NCI-H345 treated with DMSO at 0.1 percent for 48 hours (cell line): Measurements from ENCODE around the gene EML3.
"Not testable (repeated sequence)": the region's sequence is repeated elsewhere in the genome, so short reads cannot be mapped to it uniquely, and the experiment has no call there.

Source experiments
- DNase-seq: peaks from one replicate; lab custom pipeline; 2025; ENCODE audit not compliant: unreplicated experiment; lab: John Stamatoyannopoulos, UW

The EML3 gene, protein sequence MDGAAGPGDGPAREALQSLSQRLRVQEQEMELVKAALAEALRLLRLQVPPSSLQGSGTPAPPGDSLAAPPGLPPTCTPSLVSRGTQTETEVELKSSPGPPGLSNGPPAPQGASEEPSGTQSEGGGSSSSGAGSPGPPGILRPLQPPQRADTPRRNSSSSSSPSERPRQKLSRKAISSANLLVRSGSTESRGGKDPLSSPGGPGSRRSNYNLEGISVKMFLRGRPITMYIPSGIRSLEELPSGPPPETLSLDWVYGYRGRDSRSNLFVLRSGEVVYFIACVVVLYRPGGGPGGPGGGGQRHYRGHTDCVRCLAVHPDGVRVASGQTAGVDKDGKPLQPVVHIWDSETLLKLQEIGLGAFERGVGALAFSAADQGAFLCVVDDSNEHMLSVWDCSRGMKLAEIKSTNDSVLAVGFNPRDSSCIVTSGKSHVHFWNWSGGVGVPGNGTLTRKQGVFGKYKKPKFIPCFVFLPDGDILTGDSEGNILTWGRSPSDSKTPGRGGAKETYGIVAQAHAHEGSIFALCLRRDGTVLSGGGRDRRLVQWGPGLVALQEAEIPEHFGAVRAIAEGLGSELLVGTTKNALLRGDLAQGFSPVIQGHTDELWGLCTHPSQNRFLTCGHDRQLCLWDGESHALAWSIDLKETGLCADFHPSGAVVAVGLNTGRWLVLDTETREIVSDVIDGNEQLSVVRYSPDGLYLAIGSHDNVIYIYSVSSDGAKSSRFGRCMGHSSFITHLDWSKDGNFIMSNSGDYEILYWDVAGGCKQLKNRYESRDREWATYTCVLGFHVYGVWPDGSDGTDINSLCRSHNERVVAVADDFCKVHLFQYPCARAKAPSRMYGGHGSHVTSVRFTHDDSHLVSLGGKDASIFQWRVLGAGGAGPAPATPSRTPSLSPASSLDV

DNA sequence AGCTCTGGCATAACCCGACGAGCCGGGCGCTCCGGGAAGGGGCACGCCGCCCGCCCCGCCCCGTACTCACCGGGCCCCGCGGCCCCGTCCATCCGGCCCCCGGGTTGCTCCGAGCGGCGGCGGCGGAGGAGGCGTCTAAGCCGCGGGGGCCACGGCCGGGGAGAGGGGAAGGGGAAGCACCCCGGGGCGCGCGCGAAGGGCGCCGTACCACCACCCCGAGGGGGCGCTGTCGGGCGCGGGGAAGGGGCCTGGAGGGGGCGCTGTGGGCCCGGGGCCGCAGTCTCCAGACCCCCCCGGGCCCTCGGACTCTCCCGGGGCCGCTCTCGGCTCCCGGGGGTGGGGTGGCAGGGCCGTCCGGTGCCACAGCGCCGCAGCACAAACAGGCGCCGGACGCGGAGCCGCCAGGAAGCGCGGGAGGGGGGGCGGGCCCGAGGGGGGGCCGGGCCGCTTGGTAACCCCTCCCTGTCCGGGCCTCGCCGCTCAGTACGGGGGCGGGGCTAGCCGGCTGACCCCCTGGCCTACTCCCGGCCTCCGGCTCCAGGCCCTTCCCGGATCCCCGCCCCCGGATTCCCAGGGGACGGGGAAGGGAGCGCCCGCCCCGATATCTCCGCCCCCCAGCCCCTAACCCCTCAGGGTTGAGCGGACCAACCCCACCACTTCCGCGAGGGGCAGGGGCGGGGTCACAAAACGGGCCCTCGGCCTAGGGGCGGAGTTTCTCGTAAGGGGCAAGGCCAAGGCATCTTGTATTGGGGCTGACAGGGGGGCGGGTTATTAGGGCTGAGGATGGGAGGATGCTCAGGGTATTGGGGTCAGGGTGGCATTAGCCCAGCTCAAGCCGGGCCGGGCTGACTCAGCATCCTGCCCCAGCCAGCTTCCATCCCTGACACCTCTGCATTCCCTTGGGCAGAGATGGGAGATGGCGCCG lies at the start of gene EML3, which contains the start of gene ROM1:
Gene EML3, minus strand, starts transcription at position 410 of the 925 bp plus-strand sequence. Its CDS starts 318 bp downstream, at position 92.
Gene ROM1, plus strand, starts transcription at position 892 of the 925 bp plus-strand sequence. Its CDS starts 25 bp downstream, at position 917.
- peak; percentile 40 for DNase-seq

DNA sequence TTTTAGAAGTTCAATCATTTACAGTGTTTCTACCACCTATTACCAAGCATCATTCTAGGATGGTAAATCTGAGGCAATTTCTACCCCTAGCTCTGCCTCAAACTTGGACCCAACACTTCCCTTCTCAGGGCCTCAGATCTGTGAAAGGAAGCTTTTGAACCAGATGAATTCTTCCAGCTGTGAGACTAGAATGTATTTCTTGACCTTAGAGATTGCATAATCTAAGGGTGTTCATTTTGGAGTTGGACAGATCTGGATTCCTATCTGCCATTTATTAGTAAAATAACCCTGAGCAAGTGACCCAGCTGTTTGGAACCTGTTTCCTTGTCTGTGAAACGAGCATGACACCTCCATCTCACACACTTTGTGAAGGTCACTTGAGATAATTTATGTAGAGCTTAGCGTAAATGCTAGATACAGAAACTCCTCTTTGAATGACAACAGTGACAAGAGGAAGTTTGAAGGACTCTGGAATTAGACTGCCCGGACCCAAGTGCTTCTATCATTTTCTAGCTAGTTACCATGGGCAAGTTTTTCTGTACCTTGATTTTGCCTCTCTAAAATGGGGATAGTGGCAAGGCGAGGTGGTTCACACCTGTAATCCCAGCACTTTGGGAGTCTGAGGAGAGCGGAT lies 44.3 kb upstream of the EML3 start:
- DNase-seq: no peak

DNA sequence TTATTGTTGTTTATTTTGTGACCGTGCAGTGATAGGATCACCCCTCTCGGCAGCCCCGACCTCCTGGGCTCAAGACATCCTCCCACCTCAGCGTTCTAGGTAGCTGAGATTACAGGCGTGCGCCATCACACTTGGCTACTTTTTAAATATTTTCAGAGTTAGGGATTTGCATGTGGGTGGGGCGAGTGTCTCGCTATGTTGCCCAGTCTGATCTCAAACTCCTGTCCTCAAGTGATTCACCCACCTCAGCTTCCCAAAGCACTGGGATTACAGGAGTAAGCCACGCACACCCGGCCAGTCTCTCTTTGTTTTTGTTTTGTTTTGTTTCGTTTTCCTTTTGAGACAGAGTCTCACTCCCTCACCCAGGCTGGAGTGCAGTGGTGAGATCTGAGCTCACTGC lies 41.7 kb upstream of the EML3 start:
- DNase-seq: no peak

DNA sequence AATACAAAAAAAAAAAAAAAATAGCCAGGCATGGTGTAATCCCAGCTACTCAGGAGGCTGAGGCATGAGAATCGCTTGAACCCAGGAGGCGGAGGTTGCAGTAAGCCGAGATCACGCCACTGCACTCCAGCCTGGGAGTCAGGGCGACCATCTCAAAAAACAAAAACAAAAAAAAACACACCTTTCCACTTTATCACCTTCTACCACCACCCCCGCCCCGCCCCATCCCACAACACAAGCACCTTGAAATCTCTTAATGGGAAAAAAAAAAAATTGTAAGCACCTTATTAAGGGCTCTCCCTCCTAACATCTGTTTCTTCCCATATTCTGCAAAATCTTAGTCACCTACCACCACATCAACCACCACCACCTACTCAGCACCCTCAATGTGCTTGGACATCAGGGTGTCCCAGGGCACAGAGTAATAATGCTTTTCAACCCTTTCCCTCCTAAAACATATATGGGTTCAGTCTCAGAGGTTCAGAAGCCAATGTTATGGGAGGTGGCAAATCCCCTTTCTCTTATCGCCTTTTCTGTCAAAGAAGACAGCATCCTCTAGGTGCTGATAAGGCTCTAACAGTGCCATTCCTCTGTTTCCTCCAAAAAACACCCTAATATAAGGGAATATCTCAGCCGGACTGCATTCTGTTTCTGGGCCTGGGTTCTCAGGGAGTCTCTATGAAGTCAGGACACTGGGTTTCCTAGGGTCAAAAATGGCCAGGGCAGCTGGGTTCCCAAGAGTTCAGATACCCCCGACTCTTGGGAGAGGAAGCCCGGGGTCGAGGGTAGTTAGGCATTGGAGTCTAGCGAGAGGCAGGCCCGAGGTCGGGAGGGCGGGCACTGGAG lies 39.8 kb upstream of the EML3 start:
- no peak for DNase-seq

DNA sequence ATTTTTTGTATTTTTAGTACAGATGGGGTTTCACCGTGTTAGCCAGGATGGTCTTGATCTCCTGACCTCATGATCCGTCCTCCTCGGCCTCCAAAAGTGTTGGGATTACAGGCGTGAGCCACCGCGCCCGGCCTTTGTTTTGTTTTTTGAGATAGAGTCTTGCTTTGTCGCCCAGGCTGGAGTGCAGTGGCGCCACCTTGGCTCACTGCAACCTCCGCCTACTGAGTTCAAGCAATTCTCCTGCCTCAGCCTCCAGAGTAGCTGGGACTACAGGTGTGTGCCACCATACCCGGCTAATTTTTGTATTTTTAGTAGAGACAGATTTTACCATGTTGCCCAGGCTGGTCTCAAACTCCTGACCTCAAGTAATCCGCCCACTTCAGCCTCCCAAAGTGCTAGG lies 37.7 kb upstream of the EML3 start:
- DNase-seq: not testable (repeated sequence)

DNA sequence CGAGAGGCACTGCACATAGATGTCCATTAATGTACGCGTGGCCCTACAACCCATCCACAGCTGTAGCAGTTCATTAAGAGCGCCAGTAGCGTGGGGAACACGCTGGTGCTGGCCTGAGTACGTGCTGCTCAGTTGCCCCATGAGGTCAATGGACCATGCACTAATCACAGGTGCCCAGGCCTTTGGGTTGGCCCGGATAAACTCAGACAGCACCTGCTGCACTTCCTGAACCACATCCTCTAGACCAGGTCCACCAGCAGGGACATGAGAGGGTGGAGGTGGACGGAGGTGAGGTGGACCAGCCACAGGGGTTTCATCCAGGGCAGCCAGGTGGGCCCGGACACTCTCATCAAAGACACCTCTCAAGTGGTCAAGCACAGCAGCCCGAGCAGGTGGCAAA lies 36.9 kb upstream of the EML3 start:
- DNase-seq: no peak

DNA sequence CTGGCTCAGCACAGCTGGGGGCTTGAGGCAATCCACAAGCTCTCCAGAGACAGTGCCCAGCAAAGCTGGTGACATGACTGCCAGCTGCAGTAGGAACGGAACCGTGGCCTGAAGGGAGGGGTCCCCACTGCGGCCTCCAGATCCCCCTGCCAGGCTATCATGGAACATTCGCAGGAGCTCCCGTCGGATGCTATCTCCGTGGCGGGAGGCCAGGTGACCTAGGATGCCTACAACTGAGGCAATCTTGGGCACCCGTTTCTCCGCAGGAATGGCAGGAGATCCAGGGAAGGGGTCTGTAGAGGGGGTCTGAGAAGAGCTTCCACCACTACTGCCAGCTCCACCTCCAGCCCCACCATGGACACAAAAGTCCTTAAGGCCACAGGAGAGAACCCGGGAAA lies 36.4 kb upstream of the EML3 start:
- DNase-seq: no peak

DNA sequence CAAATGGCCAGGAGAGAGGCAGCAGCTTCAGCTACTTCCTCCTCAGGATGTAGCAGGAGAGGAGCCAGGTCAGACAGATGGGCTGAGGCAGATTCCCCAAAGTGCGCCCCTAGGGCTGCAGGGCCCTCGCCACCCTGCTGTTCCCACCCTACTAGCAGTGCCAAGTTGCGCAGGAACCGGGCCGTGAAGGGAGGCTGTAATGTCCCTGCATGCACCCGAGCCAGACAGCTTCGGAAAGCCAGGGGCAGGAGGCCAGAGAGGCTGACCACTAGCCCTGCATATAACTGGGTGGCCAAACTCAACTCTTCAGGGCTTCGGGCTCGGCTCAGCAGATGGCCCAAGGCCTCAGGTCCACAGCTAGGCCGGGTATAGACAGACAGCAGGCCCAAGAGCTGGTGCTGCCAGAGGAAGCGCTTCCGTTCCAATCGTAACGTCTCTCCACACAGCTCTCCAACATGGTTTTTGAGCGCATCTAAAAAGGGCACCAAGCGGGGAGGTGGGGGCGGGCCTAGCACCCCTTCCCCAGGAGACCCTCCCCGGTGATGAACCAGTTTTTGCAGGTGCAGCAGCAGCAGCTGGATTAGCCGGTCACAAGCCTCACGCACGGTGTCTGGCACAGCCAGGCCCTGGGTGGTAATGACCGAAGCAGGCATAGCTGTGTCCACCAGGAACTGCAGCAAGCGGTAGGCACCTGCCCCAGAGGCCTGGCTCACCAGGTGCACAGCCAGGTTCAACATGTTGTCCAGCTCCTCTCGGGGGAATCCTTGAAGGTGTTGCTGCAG lies 35.8 kb upstream of the EML3 start:
- DNase-seq: no peak

DNA sequence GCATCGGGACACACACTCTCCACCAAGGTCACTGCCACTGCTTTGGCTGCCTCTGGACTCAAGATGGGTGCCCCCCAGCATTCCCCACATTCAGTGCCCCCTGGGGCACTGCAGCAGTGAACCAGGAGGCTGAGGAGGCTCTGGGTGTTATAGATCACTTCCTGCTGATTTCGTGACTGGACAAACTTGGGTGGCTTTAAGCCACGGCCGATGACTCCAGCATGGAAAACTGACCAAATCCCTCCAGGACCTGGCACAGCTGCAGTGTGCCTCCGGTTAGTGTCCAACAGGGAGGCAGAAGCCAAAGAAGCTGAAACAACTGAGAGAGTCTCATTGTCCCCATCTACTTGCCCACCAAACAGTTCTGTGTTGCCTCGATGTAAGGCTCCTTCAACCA lies 35.0 kb upstream of the EML3 start:
- no peak for DNase-seq

DNA sequence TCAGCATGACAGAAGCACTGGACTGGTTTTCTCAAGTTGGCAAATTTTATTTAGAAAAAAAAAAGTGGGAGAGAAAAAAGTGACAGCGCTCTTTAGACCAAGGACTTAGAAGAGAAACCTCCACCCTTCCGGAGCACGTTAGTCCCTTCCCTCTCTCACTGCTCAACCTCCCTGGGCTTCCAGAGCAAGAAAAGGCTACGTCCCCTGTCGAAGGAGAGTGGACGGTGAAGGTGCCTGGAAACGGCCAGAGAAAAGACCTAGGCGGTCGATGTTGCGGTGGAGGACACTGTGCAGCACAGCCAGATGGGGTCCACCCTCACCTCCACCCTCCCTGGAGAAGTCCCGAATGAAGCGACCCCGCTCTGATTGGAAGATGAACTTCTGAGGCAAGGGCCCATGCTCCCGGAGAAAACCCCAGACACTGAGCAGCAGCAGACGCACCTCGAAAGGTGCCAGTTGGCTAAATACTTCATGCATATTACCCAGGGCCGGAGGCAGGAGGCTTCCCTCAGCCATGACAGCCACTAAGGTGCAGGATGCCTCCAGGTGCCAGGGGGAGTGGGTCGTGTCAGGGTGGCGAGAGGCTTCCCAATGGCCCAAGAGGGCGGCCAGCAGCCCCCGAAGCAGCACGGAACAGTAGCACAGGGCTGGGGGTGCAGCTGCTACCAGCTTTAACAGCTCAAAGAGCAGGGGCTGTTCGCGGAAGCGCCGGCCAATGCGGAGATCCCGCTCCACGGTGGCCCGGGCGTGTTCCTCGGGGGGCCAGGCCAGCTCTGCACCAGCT lies 34.4 kb upstream of the EML3 start:
- DNase-seq: no peak

DNA sequence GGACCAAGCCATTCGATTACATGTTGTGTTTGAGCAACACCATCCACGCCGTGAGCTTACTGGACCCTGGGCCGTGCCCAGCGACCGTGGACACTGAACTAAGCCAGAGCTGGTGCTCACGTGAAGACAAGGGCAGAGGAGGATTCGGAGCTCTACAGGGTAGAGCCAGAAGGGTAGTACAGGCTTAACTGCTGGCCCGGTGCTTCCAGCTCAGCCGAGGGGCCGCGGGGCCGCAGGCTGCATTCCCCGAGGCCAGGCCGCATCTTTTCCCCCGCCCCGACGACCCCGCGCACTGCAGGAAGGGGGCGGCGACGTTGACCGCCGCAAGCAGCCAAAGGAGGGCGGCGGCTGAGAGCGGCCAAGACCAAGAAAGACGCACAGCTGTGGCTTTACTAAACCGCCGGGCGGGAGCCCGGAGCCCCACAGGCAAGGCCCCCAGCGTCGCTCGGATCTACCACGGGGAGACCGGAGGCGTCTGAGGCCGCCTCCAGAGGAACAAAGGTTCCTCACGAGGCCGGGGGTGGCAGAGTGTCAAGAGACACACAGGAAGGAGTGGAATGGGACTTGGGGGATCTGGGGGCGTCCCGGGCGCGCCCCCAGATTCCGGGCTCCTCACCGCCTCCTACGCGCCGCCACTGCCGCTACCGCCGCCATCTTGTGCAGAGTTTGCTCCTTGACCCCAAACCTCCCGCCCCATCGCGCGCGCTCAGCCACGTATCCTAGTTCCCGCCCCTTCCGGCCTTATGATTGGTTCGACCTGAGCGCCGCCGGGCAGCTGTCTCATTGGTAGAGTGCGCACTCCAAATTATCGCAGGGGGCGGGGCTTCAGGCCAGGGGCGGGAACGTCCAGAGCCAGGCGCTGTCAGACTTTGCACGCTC lies 33.6 kb upstream of the EML3 start, which contains the start of gene GANAB:
Gene GANAB, minus strand, starts transcription at position 668 of the 879 bp plus-strand sequence. Its CDS starts 14 bp downstream, at position 654.
- DNase-seq: peak; percentile 97

DNA sequence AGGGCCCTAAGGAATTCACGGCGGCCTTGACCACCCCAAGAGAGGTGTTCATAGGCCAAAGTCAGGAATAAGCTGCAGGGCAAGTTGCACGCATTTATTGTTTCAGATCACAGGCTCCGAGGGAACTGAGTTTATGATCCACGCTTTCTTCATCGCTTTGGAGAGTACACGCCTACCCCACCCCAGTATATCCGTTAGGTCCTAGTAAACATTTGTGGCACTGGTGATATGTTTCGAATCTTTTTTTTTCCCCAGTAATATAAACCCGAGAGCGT lies 33.0 kb upstream of the EML3 start:
- no peak for DNase-seq

DNA sequence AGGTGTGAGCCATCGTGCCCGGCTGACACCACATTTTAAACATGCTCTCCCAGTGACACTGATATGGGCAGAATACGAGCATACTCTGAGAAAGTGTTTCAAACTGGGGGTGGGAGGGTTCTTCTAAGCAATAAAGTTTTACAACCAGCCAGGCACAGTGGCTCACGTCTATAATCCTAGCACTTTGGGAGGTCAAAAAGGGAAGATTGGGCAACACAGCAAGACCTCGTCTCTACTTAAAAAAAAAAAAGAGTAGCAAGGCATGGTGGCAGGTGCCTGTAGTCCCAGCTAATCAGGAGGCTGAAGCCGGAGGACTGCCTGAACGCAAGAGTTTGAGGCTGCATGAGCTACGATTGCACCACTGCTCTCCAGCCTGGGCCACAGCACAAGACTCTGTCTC lies 31.6 kb upstream of the EML3 start:
- no peak for DNase-seq

DNA sequence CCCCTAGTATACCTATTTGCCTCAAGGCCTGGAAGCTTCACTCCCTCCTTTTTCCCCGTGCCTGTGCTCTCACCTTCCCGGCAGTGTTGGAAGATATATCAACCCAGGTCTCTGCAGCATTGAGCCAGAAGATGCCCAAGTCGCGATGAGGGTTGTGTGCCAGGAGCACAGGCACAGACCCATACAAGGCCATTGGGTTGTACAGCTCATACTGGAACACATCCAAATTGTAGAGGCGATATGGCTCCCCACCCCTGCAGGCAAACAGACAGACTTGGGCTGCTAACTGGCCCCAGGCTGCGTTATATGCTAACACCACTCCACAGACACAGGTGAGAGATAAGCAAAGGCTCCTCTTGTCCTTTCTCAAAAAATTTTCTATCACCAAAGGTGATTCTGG lies 19.9 kb upstream of the EML3 start:
- DNase-seq: no peak

DNA sequence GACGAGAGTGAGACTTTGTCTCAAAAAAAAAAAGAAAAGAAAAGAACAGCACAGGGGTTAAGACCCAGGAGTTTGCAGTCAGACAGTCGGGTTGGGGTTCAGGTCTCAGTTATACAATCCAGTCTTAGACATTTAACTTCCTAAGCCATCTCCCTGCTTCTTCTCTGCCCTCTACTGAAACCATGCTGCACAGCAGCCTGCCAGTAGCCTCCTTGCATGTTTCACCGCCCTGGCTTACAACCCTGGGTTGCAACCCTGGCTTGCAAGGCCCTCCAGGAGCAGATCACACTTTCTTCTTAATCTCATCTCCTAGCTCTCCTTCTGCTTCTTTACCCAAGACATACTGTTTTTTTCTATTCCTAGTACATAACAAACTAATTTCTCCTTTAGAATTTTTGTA lies 15.1 kb upstream of the EML3 start:
- no peak for DNase-seq

DNA sequence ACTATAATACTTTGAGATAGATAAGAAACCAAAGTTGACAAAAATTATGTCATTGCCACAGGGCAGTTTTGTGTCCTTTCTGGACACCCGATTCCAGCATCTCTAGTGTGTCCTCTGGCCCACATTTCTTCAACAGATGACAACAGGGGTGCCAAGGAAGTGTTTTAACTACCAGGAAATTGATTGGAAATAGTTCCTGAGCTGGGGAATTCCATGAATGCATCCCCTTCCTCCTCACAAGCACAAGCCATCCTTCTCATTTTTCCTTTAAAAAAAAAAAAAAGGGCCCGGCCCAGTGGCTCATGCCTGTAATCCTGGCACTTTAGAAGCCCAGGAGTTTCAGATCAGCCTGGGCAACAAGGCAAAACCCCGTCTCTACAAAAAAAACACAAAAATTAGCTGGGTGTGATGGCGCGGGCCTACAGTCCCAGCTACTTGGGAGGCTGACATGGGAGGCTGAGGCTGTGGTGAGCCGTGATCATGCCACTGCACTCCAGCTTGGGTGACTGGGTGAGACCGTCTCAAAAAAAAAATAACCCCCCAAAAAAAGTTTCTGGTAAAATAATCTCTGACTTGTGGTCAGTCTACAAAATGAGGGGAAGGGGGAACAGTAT lies 10.0 kb upstream of the EML3 start:
- DNase-seq: no peak
